ENCODE data around the gene ACO1. TPM values are rescaled to one million over a fixed set of nuclear protein-coding genes. Genes with fewer than 3 reads are reported as not detected.
"Not testable (repeated sequence)": the region's sequence is repeated elsewhere in the genome, so short reads cannot be mapped to it uniquely, and the experiment has no call there.

The ACO1 gene
- 10 to 100 TPM; 49.1 to 51.1 (median 50.3) TPM for polyA plus RNA-seq (ENCODE audit: insufficient read length in 3 of 3)
- long read RNA-seq, donor 1, full-length matches to known transcripts: 5 of 5 reads
- long read RNA-seq, donor 1, partial matches to known transcripts: 0 of 5 reads
- long read RNA-seq, donor 1, other reads (novel, unspliced or antisense): 0 of 5 reads
- long read RNA-seq, donor 2, full-length matches to known transcripts: 8 of 15 reads
- long read RNA-seq, donor 2, partial matches to known transcripts: 7 of 15 reads
- long read RNA-seq, donor 2, other reads (novel, unspliced or antisense): 0 of 15 reads
- long read RNA-seq, donor 3, full-length matches to known transcripts: 5 of 11 reads
- long read RNA-seq, donor 3, partial matches to known transcripts: 6 of 11 reads
- long read RNA-seq, donor 3, other reads (novel, unspliced or antisense): 0 of 11 reads
- long read RNA-seq, donor 4, full-length matches to known transcripts: 5 of 12 reads
- long read RNA-seq, donor 4, partial matches to known transcripts: 7 of 12 reads
- long read RNA-seq, donor 4, other reads (novel, unspliced or antisense): 0 of 12 reads
- long read RNA-seq, donor 5, full-length matches to known transcripts: 5 of 5 reads
- long read RNA-seq, donor 5, partial matches to known transcripts: 0 of 5 reads
- long read RNA-seq, donor 5, other reads (novel, unspliced or antisense): 0 of 5 reads
- long read RNA-seq, donor 6, full-length matches to known transcripts: 17 of 60 reads
- long read RNA-seq, donor 6, partial matches to known transcripts: 19 of 60 reads
- long read RNA-seq, donor 6, other reads (novel, unspliced or antisense): 24 of 60 reads
- long read RNA-seq, donor 7, full-length matches to known transcripts: 10 of 621 reads
- long read RNA-seq, donor 7, partial matches to known transcripts: 595 of 621 reads
- long read RNA-seq, donor 7, other reads (novel, unspliced or antisense): 16 of 621 reads
- long read RNA-seq, donor 8, full-length matches to known transcripts: 1 of 1 reads
- long read RNA-seq, donor 8, partial matches to known transcripts: 0 of 1 reads
- long read RNA-seq, donor 8, other reads (novel, unspliced or antisense): 0 of 1 reads
- long read RNA-seq, donor 9, full-length matches to known transcripts: 12 of 35 reads
- long read RNA-seq, donor 9, partial matches to known transcripts: 23 of 35 reads
- long read RNA-seq, donor 9, other reads (novel, unspliced or antisense): 0 of 35 reads
- long read RNA-seq, donor 10, full-length matches to known transcripts: 4 of 27 reads
- long read RNA-seq, donor 10, partial matches to known transcripts: 23 of 27 reads
- long read RNA-seq, donor 10, other reads (novel, unspliced or antisense): 0 of 27 reads
- long read RNA-seq, donor 11, full-length matches to known transcripts: 14 of 14 reads
- long read RNA-seq, donor 11, partial matches to known transcripts: 0 of 14 reads
- long read RNA-seq, donor 11, other reads (novel, unspliced or antisense): 0 of 14 reads
- long read RNA-seq, donor 12, full-length matches to known transcripts: 11 of 63 reads
- long read RNA-seq, donor 12, partial matches to known transcripts: 17 of 63 reads
- long read RNA-seq, donor 12, other reads (novel, unspliced or antisense): 35 of 63 reads
- long read RNA-seq, donor 13, full-length matches to known transcripts: 6 of 6 reads
- long read RNA-seq, donor 13, partial matches to known transcripts: 0 of 6 reads
- long read RNA-seq, donor 13, other reads (novel, unspliced or antisense): 0 of 6 reads
- long read RNA-seq, donor 14: 0 reads
- long read RNA-seq, donor 15, full-length matches to known transcripts: 26 of 82 reads
- long read RNA-seq, donor 15, partial matches to known transcripts: 19 of 82 reads
- long read RNA-seq, donor 15, other reads (novel, unspliced or antisense): 37 of 82 reads
- long read RNA-seq, donor 16, full-length matches to known transcripts: 8 of 8 reads
- long read RNA-seq, donor 16, partial matches to known transcripts: 0 of 8 reads
- long read RNA-seq, donor 16, other reads (novel, unspliced or antisense): 0 of 8 reads

DNA sequence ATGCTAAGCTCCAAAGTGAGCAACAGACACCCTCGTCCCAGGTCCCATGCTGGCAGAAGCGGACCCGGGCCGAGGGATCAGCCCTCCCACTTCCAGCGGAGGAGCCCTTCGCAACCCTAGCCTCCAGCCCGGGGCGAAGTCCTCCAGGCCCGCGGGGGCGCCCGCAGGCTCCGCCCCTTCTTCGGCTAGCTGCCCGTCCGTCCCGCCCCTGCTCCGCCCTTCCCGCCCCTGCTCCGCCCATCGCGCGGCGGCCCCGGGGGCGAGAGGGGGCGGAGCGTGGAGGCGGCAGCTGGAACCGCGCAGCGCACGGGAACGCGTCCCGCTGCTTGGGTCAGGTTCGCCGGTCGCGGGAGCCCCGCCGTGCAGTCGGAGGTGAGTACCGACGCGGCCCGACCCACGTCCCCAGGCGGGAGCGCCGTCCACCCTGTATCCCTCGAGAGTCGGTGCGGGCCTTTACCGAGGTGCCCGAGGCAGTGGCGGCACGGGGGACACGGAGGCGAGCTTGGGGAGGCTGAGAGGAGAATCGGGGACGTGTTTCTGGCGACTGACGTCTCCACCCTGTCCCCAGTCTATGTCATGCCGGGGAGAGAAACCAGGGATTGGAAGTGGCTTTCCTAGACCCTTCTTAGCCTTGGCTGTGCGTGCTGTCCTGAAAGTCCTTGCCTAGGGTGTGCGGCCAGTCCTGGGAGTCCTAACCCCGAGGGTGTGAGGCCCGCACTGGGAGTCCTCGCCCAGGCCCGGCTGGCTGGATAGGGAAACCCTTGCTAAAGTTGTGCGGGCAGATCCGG is at the start of gene ACO1:
TSS of gene ACO1 (plus strand) at position 280 of the 788 bp plus-strand sequence. CDS start 20,864 bp downstream, outside the sequence.
- peak; percentile 87 for DNase-seq

DNA sequence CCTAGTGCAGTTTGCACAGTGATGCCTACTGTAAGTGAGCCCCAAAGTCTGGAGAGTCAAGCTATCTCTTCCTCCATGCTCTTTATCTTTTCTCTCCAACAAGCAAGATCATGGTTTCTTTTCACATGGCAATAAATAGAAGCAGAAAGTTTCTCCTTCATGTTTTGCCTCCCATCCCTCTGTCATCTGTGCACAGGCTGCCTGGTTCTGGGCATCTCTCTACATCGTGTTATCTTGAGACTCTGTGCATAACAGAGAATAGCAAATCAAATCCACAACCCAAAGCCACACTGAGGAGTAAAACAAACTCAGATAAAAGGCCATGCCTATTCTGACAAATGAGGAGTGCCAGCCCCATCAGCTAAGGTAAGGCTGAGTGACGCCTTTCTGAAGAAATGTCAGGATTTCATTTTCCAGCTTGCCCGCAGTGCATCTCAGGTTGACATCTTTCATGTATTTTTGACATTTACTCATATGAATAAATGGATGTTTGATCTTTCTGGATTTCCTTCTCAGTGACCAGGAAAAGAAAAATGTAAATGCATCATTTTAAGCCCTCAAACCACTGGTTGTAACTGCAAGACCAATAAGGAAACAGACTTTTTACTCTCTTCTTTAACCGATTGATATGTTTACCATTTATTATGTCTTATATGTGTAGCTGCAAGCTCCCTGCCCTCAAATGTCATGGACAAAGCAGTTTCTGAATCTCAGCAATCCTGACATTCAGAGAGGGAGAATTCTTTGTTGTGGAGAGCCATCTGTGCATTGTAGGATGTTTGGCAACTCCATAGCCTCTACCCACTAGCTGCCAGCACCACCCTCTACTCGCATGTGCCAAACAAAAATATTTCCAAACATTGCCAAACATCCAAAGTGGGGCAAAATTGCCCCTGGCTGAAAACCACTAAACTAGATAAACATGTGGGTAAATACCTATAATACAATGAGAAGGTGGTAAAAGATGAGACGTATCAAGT is 49.2 kb upstream of the ACO1 start:
- no peak for DNase-seq

DNA sequence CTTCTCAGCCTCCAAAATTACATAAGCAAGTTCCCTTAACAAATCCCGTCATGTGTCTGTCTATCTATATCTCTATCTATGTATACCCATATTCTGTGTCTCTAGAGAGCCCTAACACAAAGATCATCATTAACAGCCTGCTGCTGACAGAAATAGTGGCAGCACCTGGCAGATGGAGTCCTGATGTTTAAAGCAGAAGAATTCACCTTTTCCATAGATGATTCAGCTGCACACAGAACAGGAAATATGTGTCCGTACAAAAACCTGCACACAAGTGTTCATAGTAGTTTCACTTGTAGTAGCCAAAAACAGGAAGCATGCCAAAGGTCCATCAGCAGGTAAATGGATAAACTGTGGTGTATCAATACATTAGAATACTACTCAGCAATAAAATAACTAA is 45.0 kb upstream of the ACO1 start:
- no peak for DNase-seq

DNA sequence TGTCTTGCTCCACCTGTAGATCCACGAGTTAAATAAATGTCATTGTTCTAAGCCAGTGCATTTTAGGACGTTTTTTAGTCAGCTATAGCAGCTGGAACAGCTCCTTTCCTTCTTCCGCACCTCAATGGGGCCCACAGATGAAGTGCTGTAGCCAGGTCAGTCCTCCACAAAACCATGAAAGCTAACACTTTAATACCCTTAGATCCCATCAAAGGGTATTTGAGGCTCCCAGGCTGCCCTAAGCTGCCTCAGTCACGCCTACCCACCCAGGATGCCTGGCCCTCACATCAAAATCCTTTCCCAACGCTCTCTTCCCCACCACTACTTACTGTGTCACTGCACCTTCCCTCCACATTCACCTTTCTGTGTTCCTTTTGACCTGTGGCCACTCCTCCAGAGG is 44.1 kb upstream of the ACO1 start:
- DNase-seq: no peak

DNA sequence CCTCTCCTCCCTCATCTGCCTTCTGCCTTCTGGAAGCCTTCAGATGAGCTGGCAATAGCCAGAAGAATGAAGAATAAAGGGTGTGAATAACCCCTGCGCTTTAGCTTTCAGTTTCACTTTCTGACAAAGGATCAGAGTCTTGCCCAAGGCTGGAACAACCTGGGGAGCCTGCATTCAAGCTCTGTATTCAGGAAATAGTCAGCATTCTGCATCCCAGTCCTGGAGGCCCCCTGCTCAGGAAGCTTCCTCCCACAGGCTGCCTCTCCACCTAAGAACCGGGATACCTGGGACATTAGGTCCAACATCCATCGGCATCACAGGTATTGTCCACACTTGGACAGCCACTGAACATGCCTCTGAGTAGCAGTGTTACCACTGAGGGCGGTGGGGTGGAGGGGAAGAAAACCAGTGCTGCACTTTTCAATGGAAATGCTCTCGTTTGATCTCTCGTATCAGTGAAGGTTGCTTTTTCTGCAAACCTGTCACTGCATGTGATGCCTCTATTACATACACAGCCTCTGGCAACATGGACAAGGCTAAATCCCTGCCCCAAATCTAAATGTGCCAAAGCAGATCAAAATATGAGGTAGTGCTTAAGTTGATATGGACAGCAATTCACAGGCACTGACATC is 39.8 kb upstream of the ACO1 start:
- no peak for DNase-seq

DNA sequence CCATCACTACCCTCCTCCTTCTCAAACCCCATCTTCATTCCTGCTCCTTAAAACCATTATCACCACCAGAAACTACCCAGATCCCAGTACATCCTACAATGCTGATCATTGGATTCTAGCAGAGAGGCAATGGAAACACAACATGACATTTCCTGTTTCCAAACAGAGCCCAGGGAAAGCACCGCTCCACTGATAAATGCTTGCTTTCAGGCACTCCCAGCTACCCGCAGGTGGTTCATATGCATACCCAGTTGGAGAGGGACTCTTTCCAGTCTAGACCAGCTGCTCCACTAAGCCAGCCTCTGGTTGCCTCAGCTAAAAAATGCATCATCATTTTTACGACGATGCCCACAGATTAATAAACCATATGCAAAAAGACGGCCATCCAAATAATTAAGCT is 39.2 kb upstream of the ACO1 start:
- no peak for DNase-seq

- no peak for DNase-seq
Measured at GRCh38 chr9:32347571-32347970, 36.9 kb upstream of the ACO1 start.

DNA sequence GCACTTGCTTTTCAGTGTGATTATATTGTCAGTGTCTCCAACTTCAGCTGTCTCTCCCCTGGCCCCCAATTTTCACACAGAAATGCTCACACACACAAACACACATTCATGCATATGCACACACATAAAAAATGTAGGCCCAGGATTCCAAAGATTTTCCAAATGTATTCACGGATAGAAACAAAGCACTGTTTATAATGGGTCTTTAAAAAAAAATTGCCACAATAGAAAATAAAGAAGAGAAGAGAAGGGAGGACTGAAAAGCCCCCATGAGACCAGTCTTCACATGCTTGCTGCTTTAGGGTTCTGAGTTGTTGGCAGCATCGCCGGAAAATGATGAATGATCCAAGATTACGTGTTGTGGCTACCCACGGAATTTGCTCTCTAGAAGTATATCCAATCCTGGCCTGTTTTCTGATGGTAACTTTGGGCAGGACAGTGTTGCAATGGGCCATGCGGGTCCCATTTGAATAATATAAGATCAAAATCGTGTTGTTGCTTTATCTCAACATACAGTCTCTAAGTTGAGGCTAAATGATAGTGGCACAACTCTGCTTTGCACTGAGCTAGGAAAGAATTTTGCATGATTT is 36.2 kb upstream of the ACO1 start:
- no peak for DNase-seq

DNA sequence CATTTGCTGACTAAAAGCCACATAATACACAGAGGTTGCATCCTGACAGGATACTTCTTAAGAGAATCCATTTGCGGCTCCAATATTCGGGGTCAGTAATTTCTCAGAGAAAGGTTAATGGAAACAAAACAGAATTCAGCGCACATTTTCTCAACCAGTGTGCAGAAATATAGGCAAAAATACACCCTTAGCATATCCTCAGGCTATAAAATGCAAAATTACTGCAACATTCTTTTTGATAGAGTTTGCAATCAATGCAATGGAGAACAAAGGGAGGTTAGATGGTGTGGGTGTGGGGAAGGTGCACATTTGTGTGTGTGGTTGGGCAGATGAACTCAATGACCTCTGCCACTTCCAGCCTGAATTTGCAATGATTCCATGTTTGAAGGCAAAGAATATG is 35.4 kb upstream of the ACO1 start:
- no peak for DNase-seq

DNA sequence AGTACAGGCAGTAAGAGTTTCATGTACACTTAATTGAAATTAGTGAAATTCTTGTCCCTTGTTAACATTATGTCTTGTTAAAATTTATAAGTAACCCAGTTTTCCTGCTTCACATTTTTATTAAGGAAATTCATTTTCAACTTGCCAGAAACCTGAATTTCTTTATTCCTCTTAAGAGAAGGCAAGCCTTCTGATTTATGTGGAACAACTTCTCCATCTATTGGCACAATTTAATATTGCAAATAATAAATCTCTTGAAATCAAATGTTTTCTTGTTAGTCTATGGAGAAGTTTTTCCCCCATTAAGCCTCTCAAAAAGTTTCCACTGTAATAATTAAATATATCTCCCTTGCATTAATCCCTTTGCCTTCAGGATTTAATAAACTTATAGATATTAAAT is 33.8 kb upstream of the ACO1 start:
- DNase-seq: peak; percentile 35

DNA sequence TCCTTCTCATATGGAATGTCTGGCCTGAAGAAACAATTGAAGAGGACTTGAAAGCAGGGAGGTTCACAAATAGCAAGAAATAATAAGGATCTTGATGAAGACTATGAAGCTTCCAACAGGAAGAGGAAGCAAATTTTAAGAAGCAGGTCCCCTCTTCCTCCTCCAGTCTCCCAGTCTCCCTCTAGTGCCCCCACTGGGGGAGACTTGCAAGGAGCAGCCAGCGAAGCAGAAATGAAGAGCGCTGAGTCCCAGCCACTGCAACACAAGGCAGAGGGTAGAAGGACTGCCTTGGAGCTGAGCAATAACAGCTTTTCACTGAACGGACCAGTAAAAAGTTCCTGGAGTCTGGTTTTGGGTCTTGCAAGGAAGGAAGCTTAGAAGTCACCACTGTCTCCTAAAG is 32.6 kb upstream of the ACO1 start:
- no peak for DNase-seq

DNA sequence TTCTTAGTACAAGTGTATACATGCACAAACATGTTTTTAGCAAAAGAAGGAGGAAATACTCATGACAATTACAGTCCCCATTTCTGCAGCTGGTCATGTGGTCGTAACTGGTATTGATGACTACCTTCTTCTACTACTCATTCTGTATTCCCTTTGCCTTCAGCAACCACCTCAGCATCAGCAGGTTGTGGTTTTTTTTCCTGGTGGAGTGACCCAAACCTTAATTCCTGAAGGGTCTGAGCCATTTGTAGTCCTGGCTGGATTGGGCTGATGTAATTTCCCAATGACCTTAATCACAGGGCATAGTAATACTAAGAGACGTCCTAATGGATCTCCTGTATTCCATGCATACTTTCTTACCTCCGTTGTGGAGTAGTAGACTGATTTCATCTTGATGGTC is 31.0 kb upstream of the ACO1 start:
- not testable (repeated sequence) for DNase-seq

- DNase-seq: no peak
Measured at GRCh38 chr9:32359452-32359851, 25.0 kb upstream of the ACO1 start.

- no peak for DNase-seq
Measured at GRCh38 chr9:32360983-32361673, 23.3 kb upstream of the ACO1 start.

GRCh38 chr9:32371279-32371678 is 13.2 kb upstream of the ACO1 start:
- DNase-seq: no peak

DNA sequence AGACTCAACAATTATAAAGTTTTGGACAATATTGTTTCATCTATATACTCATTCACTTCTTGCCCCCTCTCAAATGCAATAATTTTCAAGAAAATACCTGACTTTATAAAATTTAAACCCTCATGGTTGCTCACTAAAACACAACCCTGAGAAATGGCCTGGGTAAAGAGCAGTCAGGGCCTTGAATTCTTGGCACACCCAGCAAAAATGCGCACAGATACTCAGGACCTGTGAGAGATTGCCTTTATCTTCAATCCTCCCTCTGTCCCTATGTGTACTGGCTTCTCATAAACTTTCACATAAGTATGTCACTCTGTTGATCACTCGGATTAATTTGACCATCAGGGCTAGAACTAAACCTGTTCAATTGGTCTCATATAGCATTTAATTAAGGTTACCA is 12.8 kb upstream of the ACO1 start:
- no peak for DNase-seq

DNA sequence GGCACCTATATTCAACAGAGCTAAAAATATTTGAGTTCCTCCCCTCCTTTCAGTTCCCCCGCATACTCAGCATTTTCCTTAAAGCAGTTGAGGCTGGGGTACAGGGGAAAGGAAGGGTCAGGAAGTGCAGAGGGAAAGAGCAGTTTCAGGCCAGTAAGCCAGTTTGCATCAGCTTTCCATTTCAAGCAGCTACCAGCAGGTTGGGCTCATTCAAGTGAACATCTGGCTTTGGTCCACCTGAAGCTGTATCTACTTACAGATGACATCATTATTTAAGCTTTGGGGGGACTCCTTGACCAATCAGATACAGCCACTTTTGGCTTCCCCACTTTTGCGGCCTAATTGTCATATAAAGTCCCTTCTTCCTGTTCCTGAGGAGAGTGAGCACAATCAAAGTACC is 8.2 kb upstream of the ACO1 start:
- no peak for DNase-seq
